Tibial artery (tissue), 4 donors: ENCODE results near the gene SCG5.

Experiments used
- DNase-seq, 2 donors: peaks; one replicate each; pipeline ENCODE4 v3.0.0-alpha.2; 2019
- H3K27ac ChIP-seq, 2 donors: fragments of 200-600 bp; sonication (generic) in 1 of 2; 1 replicate in 1 of 2; 2 replicates in 1 of 2; pipeline ENCODE4 v1.5.1; 2018 to 2019; ENCODE audit warnings: mild to moderate bottlenecking in 1 of 2
- H3K27me3 ChIP-seq, 2 donors: fragments of 200-600 bp; sonication (generic) in 1 of 2; one replicate each; pipeline versions ENCODE4 v1.5.1 to v1.6.0; 2016 to 2019
- H3K36me3 ChIP-seq, 3 donors: fragments of 200-600 bp; sonication (generic) in 2 of 3; one replicate each; pipeline ENCODE4 v1.5.1; 2016 to 2019; ENCODE audit warnings: mild to moderate bottlenecking in 2 of 3
- H3K4me1 ChIP-seq, 4 donors: fragments of 200-600 bp; sonication (generic) in 2 of 4; 1 replicate in 3 of 4; 2 replicates in 1 of 4; pipeline ENCODE4 v1.5.1; 2016 to 2019
- H3K4me3 ChIP-seq, 2 donors: fragments of 200-600 bp; sonication (generic) in 1 of 2; 1 replicate in 1 of 2; 2 replicates in 1 of 2; pipeline ENCODE4 v1.5.1; 2018 to 2019; ENCODE audit warnings: mild to moderate bottlenecking in 2 of 2
- H3K9me3 ChIP-seq, 3 donors: fragments of 200-600 bp; sonication (generic) in 1 of 3; one replicate each; pipeline ENCODE4 v1.5.1; 2016 to 2019
- intact Hi-C: fragments of 100-400 bp; cut with DNase I; formaldehyde crosslinking; loops from one replicate; pipeline ENCODE4 v1.15.0; 2023; ENCODE audit warnings: low total_unique reads
- TF ChIP-seq, protein P1 (sequence below), 2 experiments: fragments of 200-600 bp in 1 of 2; fragments of 450-650 bp in 1 of 2; IDR thresholded peaks; one replicate each; pipeline ENCODE4 v1.5.1; 2017 to 2019; ENCODE audit warnings: antibody characterized with exemption in 2 of 2, mild to moderate bottlenecking in 1 of 2, moderate library complexity in 1 of 2

SCG5 gene

DNA sequence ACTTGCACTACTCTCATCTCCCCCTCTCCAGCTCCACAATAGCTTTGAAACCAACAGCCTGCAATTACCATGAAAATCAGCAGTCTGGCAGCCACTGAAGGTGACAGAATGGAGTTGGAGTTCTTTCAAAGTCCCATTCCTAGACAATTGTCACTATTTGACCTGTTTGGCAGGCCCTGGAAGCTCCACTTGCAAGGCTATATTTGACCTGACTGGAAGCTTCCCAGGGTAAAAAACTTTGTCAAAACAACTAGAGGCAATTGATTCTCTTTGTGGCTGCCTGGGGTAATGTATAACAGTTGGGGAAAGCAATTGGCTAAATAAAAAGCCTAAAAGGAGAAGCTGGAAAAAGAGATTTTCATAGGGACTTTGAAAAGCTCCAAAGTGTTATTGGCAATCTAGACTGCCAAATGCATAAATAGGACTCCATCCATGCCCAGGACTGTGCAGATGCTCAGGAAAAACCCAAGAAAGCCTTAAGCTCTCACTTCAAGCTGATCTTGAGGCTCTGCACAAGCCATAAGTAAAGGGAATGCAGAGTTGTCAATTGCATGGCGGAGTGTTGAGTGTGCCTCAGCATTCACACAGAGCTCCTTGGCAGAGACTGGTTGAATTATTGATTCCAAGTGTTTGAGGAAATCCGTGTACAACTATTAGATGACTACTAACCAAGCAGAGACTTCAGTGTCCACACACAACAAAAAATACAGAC, 94.6 kb downstream of the SCG5 start:
- Histone ChIP-seq H3K27ac (no peak overlapping the region), H3K4me3 (no peak overlapping the region), H3K9me3 (peaks cover 0 to 11% (median 0%) of the 10 kb centered on the region in 3 donors), H3K36me3 (no peaks in the 10 kb centered on the region), H3K4me1 (no peaks in the 10 kb centered on the region), H3K27me3 (peaks cover 0 to 3% of the 10 kb centered on the region in 2 donors)
- TF ChIP-seq, protein P1, sequence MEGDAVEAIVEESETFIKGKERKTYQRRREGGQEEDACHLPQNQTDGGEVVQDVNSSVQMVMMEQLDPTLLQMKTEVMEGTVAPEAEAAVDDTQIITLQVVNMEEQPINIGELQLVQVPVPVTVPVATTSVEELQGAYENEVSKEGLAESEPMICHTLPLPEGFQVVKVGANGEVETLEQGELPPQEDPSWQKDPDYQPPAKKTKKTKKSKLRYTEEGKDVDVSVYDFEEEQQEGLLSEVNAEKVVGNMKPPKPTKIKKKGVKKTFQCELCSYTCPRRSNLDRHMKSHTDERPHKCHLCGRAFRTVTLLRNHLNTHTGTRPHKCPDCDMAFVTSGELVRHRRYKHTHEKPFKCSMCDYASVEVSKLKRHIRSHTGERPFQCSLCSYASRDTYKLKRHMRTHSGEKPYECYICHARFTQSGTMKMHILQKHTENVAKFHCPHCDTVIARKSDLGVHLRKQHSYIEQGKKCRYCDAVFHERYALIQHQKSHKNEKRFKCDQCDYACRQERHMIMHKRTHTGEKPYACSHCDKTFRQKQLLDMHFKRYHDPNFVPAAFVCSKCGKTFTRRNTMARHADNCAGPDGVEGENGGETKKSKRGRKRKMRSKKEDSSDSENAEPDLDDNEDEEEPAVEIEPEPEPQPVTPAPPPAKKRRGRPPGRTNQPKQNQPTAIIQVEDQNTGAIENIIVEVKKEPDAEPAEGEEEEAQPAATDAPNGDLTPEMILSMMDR (IDR thresholded peaks at IDR 0.05), result no peak
- intact Hi-C loops, result no loop called here
- DNase-seq, result no peak

DNA sequence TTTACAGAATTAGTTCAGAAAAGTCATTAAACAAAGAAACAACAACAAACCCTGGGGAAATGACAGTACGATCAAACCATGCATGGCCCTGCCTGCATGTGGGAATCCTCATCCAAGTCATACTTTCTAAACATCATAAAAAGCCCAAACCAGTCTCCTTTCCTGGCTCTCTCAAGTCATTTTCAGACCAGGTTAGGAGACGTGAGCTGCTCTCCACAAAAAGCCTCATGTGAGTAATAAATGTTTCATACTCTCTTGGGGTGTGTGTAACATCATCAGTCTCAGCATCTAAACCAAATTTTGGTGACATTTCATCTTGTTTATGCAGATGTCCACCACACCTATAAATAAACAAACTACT, 95.2 kb downstream of the SCG5 start:
- H3K9me3 ChIP-seq, result peaks cover 0 to 11% (median 0%) of the 10 kb centered on the region in 3 donors
- H3K4me1 ChIP-seq, result no peaks in the 10 kb centered on the region
- intact Hi-C loops, result no loop called here
- H3K27me3 ChIP-seq, result no peaks in the 10 kb centered on the region
- H3K36me3 ChIP-seq, result no peaks in the 10 kb centered on the region
- TF ChIP-seq, protein P1 (IDR thresholded peaks at IDR 0.05), result no peak
- H3K4me3 ChIP-seq, result no peak overlapping the region
- no peak for DNase-seq
- H3K27ac ChIP-seq, result no peak overlapping the region

DNA sequence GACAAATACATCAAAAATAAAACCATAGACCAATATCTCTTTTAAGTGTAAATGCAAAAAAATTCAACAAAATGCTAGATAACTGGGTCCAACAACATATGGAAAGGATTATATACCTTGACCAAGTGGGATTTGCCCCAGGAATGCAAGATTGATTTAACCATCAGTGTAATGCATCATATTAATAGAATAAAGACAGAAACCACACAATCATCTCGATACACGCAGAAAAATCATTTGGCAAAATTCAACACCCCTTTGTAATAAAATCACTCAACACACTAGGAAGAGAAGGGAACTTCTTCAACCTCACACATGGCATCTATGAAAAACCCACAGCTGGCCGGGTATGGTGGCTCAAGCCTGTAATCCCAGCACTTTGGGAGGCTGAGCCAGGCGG, 95.8 kb downstream of the SCG5 start:
- peaks cover 0 to 11% (median 0%) of the 10 kb centered on the region in 3 donors for H3K9me3 ChIP-seq
- intact Hi-C loops, result no loop called here
- no peaks in the 10 kb centered on the region for H3K36me3 ChIP-seq
- H3K4me1 ChIP-seq, result no peaks in the 10 kb centered on the region
- no peaks in the 10 kb centered on the region for H3K27me3 ChIP-seq
- no peak overlapping the region for H3K4me3 ChIP-seq
- TF ChIP-seq, protein P1 (IDR thresholded peaks at IDR 0.05), result no peak
- no peak for DNase-seq
- H3K27ac ChIP-seq, result no peak overlapping the region

DNA sequence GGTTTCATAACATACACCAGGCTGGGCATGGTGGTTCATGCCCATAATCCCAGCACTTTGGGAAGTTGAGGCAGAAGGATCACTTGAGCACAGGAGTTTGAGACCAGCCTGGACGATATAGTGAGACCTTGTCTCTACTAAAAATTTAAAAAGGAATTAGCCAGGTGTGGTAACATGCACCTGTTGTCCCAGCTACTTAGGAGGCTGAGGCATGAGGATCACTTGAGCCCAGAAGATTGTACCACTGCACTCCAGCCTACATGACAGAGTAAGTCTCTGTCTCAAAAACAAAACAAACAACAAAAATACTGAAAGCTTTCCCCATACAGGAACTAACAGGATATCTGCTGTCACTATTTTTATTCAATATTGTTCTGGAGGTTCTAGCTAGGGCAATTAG, 97.2 kb downstream of the SCG5 start:
- peaks cover 0 to 11% (median 0%) of the 10 kb centered on the region in 3 donors for H3K9me3 ChIP-seq
- no peaks in the 10 kb centered on the region for H3K4me1 ChIP-seq
- H3K27me3 ChIP-seq, result no peaks in the 10 kb centered on the region
- H3K36me3 ChIP-seq, result no peaks in the 10 kb centered on the region
- H3K27ac ChIP-seq, result no peak overlapping the region
- DNase-seq, result no peak
- intact Hi-C loops, result no loop called here
- TF ChIP-seq, protein P1 (IDR thresholded peaks at IDR 0.05), result no peak
- no peak overlapping the region for H3K4me3 ChIP-seq

DNA sequence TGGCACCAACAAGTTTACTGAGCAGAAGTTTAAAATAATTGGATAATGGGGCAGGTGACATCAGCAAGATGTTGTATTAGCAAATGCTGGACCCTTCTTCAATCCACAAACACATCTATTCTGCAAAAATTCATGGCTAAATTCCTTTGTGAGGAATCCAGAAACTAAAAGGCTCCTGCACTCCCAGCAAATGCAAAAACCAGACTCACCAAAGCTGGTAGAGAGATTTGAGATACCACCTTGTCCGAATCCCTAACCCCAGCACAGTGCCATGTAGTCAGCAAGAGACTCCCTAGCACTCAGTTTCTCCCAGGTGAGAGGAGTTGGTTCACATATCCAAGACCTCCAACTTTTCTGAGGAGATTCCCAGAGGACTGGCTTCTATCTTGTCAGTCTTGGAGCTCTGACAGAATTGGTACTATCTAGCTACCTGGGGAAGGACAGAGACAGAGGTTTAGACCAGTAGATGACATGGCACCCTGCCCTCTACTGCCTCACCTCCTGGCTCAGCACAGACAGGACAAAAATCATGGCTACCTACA, 98.1 kb downstream of the SCG5 start:
- no peak overlapping the region for H3K4me3 ChIP-seq
- intact Hi-C loops, result no loop called here
- TF ChIP-seq, protein P1 (IDR thresholded peaks at IDR 0.05), result no peak
- no peak for DNase-seq
- no peaks in the 10 kb centered on the region for H3K4me1 ChIP-seq
- no peak overlapping the region for H3K27ac ChIP-seq
- peaks cover 0 to 11% (median 0%) of the 10 kb centered on the region in 3 donors for H3K9me3 ChIP-seq
- H3K27me3 ChIP-seq, result no peaks in the 10 kb centered on the region
- no peaks in the 10 kb centered on the region for H3K36me3 ChIP-seq
